C4-2B (cell line): ENCODE results near the gene PPP4R3A.

ENCODE experiments used
- ZFX ChIP-seq: fragments of 450-650 bp; IDR thresholded peaks from 2 replicates; pipeline ENCODE4 v1.6.1; 2017
- TF ChIP-seq, protein P1 (sequence below): fragments of 450-650 bp; conservative IDR thresholded peaks from 2 replicates; pipeline ENCODE4 v1.5.1; 2017; ENCODE audit warnings: mild to moderate bottlenecking

DNA sequence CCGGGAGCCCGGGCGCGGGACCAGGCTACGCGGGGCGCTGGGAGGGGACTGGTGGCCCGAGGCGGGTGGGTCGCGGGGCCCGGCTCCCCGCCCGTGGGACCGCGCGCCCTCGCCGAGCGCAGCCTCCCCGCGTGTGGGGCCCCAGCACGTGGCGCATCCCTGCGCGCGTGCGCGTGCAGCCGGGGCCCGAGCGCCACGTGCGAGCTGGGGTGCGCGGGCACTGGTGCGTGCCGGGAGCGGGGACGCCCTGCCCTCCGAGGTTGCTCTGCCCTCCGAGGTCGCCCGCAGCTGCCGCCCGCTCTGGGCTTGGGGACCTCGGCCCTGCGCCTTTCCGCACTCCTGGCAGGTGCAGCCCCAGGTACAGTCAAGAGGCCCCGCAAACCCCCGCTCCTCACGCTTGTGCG, 92.1 kb downstream of the PPP4R3A start:
- TF ChIP-seq, protein P1, sequence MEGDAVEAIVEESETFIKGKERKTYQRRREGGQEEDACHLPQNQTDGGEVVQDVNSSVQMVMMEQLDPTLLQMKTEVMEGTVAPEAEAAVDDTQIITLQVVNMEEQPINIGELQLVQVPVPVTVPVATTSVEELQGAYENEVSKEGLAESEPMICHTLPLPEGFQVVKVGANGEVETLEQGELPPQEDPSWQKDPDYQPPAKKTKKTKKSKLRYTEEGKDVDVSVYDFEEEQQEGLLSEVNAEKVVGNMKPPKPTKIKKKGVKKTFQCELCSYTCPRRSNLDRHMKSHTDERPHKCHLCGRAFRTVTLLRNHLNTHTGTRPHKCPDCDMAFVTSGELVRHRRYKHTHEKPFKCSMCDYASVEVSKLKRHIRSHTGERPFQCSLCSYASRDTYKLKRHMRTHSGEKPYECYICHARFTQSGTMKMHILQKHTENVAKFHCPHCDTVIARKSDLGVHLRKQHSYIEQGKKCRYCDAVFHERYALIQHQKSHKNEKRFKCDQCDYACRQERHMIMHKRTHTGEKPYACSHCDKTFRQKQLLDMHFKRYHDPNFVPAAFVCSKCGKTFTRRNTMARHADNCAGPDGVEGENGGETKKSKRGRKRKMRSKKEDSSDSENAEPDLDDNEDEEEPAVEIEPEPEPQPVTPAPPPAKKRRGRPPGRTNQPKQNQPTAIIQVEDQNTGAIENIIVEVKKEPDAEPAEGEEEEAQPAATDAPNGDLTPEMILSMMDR = no peak
- no peak for TF ChIP-seq ZFX
